Subcutaneous adipose tissue (tissue), 4 donors: Measurements from ENCODE around the gene FDPS. TPM values are rescaled to one million over a fixed set of nuclear protein-coding genes. Genes with fewer than 3 reads are reported as not detected.

Source experiments
- total RNA-seq, 4 donors: library from RNA; depleted of rRNA; stranded (reverse); fragments of >200 nt; gene quantifications; one replicate each; pipeline ENCODE4 v1.1.0, GENCODE V29; 2016
- TF ChIP-seq, protein P1 (sequence below): fragments of 450-650 bp; IDR thresholded peaks from one replicate; pipeline ENCODE4 v1.5.1; 2016; ENCODE audit warnings: low read depth, mild to moderate bottlenecking, control low read depth, antibody characterized with exemption, moderate library complexity

FDPS gene
- total RNA-seq, 4 donors from 2014 or later = 54.0 to 105 (median 81.6) TPM

DNA sequence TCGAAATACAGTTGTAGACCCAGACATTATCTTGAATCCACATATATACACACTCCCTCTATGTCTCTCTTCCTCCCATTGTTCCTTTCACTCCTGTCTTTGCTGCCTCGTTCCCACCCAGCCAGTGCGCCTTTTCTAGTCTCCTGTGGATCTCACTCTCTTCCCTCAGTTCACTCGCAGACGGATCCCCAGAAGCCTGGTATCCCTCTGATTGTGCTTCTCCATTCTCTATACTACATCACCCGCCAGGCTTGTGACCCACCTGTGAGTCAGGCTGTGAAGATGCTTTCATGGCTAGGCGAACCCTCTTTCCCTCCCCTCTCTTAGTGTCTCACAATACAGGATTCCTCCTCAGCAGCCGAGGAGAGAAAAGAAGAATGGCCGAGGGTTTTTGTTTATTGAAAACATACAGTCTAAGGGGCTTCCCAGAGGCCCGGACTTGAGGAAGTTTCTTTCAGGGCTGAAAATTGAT lies 29.9 kb upstream of the FDPS start:
- TF ChIP-seq, protein P1, sequence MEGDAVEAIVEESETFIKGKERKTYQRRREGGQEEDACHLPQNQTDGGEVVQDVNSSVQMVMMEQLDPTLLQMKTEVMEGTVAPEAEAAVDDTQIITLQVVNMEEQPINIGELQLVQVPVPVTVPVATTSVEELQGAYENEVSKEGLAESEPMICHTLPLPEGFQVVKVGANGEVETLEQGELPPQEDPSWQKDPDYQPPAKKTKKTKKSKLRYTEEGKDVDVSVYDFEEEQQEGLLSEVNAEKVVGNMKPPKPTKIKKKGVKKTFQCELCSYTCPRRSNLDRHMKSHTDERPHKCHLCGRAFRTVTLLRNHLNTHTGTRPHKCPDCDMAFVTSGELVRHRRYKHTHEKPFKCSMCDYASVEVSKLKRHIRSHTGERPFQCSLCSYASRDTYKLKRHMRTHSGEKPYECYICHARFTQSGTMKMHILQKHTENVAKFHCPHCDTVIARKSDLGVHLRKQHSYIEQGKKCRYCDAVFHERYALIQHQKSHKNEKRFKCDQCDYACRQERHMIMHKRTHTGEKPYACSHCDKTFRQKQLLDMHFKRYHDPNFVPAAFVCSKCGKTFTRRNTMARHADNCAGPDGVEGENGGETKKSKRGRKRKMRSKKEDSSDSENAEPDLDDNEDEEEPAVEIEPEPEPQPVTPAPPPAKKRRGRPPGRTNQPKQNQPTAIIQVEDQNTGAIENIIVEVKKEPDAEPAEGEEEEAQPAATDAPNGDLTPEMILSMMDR = no peak

DNA sequence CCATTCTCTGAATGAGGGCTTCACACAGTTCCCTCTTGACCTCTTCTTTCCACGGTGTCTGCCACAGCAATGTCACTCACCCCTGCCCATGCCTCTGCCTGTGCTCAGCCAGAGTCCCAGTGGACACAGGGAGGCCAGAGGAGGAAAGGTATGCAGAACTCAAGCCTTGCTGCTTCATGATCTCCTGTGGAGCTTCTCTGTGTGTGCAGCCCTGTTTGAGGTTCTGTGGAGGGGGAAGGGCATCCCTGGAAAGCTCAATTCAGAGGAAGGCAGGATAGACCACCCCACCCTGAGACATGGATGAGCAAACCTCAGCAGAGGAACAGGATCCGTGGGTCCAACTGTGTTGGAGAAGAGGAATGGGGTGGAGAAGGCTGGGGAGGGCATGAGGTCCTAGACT lies 29.4 kb upstream of the FDPS start:
- TF ChIP-seq, protein P1 = no peak

DNA sequence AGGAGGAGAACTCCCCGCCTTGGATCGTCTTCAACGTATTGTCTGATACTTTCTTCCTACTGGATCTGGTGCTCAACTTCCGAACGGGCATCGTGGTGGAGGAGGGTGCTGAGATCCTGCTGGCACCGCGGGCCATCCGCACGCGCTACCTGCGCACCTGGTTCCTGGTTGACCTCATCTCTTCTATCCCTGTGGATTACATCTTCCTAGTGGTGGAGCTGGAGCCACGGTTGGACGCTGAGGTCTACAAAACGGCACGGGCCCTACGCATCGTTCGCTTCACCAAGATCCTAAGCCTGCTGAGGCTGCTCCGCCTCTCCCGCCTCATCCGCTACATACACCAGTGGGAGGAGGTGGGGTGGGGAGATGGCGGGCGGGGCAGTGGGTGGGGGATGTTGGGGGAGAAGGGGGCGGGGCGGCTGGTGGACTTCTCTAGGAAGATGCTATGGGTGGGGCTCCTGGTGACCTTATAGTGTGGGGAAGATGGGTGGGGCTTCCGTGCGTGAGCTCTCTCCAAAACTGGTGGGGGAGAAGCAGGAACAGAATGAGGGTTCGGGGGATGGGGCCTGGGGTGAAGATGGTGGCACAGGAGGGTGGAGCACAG lies 26.1 kb upstream of the FDPS start:
- TF ChIP-seq, protein P1 = no peak

DNA sequence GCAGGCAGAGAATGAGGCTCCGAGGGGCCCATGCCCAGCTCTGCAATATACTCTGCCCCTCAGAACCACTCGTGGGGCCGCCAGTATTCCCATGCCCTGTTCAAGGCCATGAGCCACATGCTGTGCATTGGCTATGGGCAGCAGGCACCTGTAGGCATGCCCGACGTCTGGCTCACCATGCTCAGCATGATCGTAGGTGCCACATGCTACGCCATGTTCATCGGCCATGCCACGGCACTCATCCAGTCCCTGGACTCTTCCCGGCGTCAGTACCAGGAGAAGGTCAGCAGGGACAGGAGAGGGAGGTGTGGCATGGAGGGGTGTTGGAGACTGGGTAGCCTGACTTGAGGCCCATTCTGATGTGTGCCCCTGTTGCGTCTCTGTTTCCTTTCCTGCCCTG lies 24.2 kb upstream of the FDPS start:
- TF ChIP-seq, protein P1 = no peak

DNA sequence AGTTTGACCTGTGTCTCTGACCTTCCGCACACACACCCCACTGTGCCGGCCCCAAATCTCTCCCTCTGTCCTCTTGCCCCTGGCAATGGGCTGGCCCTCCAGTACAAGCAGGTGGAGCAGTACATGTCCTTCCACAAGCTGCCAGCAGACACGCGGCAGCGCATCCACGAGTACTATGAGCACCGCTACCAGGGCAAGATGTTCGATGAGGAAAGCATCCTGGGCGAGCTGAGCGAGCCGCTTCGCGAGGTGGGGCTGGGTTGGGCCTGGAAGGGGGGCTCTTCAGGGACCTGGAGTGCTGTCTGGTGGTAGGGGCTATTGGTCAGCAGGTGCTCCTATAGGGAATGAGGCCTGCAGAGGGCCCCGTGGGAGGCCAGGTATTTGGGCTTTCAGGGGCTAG lies 23.6 kb upstream of the FDPS start:
- TF ChIP-seq, protein P1 = no peak

DNA sequence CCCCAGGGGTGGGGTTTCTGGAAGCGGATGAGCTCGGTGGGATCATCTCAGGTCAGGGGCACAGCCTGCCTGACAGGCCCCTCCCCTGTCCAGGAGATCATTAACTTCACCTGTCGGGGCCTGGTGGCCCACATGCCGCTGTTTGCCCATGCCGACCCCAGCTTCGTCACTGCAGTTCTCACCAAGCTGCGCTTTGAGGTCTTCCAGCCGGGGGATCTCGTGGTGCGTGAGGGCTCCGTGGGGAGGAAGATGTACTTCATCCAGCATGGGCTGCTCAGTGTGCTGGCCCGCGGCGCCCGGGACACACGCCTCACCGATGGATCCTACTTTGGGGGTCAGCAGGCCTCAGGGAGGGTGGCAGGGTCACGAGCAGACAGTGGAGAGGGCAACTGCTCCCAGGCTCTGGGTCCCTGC lies 23.0 kb upstream of the FDPS start:
- TF ChIP-seq, protein P1 = no peak

DNA sequence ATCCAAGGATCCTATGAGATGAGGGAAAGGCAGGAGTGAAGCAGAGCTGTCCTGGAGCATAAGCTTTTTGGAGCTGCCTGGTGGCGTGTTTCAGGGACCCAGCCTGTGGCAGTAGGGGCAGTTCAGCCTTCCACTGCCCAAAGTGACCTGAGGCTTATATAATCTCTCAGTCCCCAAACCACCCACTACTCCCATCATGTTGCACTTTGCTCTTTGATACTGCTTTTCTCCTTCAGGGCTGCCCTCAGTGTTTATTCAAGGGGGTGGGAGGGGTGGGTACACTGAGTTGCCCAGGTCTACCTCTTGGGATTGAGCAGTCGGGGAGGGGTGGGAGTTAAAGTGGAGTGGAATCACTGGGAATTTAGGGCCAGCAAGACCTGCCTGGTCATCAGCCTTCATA lies 22.1 kb upstream of the FDPS start:
- TF ChIP-seq, protein P1 = no peak
